ENCODE data around the gene TTC23L.

DNA sequence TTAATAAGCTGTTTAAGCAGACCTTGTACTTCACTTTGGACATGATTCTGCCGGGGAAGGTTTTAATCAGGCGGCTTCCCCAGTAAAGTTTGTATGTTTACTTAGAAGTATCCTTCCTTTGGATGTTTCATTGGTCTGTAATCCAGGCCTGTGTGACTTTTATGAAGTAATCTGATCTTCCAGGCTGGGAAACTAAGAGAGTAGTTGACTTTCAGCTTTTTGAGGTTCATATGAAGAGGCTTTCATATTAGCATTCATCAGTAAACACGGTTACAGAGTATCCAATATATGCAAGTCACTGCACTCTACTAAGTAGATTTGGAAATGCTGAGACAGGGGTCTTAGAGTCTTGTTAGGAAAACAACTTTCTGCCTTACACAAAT, 91.5 kb downstream of the TTC23L start:
- TF ChIP-seq, protein P1, sequence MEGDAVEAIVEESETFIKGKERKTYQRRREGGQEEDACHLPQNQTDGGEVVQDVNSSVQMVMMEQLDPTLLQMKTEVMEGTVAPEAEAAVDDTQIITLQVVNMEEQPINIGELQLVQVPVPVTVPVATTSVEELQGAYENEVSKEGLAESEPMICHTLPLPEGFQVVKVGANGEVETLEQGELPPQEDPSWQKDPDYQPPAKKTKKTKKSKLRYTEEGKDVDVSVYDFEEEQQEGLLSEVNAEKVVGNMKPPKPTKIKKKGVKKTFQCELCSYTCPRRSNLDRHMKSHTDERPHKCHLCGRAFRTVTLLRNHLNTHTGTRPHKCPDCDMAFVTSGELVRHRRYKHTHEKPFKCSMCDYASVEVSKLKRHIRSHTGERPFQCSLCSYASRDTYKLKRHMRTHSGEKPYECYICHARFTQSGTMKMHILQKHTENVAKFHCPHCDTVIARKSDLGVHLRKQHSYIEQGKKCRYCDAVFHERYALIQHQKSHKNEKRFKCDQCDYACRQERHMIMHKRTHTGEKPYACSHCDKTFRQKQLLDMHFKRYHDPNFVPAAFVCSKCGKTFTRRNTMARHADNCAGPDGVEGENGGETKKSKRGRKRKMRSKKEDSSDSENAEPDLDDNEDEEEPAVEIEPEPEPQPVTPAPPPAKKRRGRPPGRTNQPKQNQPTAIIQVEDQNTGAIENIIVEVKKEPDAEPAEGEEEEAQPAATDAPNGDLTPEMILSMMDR (IDR thresholded peaks at IDR 0.05; ENCODE audit: low read depth, low read length) = no peak
- TF ChIP-seq, protein P2, sequence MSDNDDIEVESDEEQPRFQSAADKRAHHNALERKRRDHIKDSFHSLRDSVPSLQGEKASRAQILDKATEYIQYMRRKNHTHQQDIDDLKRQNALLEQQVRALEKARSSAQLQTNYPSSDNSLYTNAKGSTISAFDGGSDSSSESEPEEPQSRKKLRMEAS (IDR thresholded peaks at IDR 0.05; ENCODE audit: low read depth, low read length) = no peak
- TF ChIP-seq POLR2A (IDR thresholded peaks at IDR 0.05; ENCODE audit: extremely low read depth, insufficient read length) = no peak
- no peak for TF ChIP-seq MYC (IDR thresholded peaks at IDR 0.05; ENCODE audit: low read depth, low read length)

Measured in NB4 (cell line).